Neural crest cell (in vitro differentiated cells): Measurements from ENCODE around the gene JARID2. TPM values are rescaled to one million over a fixed set of nuclear protein-coding genes. Genes with fewer than 3 reads are reported as not detected.

Experiments used
- DNase-seq: peaks from one replicate; pipeline ENCODE4 v3.0.0; 2021; ENCODE audit warnings: low read depth, mixed read lengths, low spot score
- H3K27ac Mint-ChIP-seq: one replicate; pipeline ENCODE4 v1.8.0; 2021; ENCODE audit warnings: mild to moderate bottlenecking, mixed read lengths; ENCODE audit not compliant: unreplicated experiment
- H3K27me3 Mint-ChIP-seq: 2 replicates; pipeline ENCODE4 v1.8.0; 2021; ENCODE audit warnings: low read depth, mild to moderate bottlenecking, mixed read lengths
- H3K36me3 Mint-ChIP-seq: 2 replicates; pipeline ENCODE4 v1.8.0; 2021; ENCODE audit warnings: low read depth, mild to moderate bottlenecking, mixed read lengths
- H3K4me1 Mint-ChIP-seq: 2 replicates; pipeline ENCODE4 v1.8.0; 2021; ENCODE audit warnings: mixed read lengths
- H3K4me3 Mint-ChIP-seq: one replicate; pipeline ENCODE4 v1.8.0; 2021; ENCODE audit warnings: mild to moderate bottlenecking, mixed read lengths
- H3K9me3 Mint-ChIP-seq: 2 replicates; pipeline ENCODE4 v1.8.0; 2021; ENCODE audit warnings: mixed read lengths
- CTCF ChIP-seq: fragments of 200-600 bp; sonication (generic); conservative IDR thresholded peaks from 2 replicates; pipeline ENCODE4 v1.5.0; 2021; ENCODE audit warnings: antibody characterized with exemption, mild to moderate bottlenecking
- total RNA-seq: library from RNA; stranded (reverse); gene quantifications from 2 replicates; pipeline ENCODE4 v1.2.1, GENCODE V29; 2021

Gene JARID2
- total RNA-seq, 1 donor from 2014 or later: 33.9 TPM

GRCh38 chr6:15400572-15401004, 154.7 kb downstream of the JARID2 start:
- peak; percentile 57 for DNase-seq
- H3K27me3 Mint-ChIP-seq: no peaks in the 10 kb centered on the region
- H3K4me3 Mint-ChIP-seq: peak overlapping the region; percentile 82
- no peaks in the 10 kb centered on the region for H3K36me3 Mint-ChIP-seq
- H3K9me3 Mint-ChIP-seq: no peaks in the 10 kb centered on the region
- TF ChIP-seq CTCF: no peak
- H3K4me1 Mint-ChIP-seq: peaks cover 67% of the 10 kb centered on the region
- H3K27ac Mint-ChIP-seq: peak overlapping the region; percentile 58

- no peaks in the 10 kb centered on the region for H3K9me3 Mint-ChIP-seq
- no peak for TF ChIP-seq CTCF
- H3K4me1 Mint-ChIP-seq: peaks cover 73% of the 10 kb centered on the region
- H3K27ac Mint-ChIP-seq: peak overlapping the region; percentile 90
- DNase-seq: no peak
- no peaks in the 10 kb centered on the region for H3K36me3 Mint-ChIP-seq
- H3K4me3 Mint-ChIP-seq: peak overlapping the region; percentile 82
- no peaks in the 10 kb centered on the region for H3K27me3 Mint-ChIP-seq
Observed at GRCh38 chr6:15401120-15401519, 155.3 kb downstream of the JARID2 start.

- peak overlapping the region; percentile 90 for H3K27ac Mint-ChIP-seq
- peaks cover 75% of the 10 kb centered on the region for H3K4me1 Mint-ChIP-seq
- H3K4me3 Mint-ChIP-seq: peak overlapping the region; percentile 47
- H3K36me3 Mint-ChIP-seq: no peaks in the 10 kb centered on the region
- no peaks in the 10 kb centered on the region for H3K27me3 Mint-ChIP-seq
- H3K9me3 Mint-ChIP-seq: no peaks in the 10 kb centered on the region
- no peak for DNase-seq
- no peak for TF ChIP-seq CTCF
Observed at GRCh38 chr6:15401769-15402250, 155.9 kb downstream of the JARID2 start.

GRCh38 chr6:15402406-15403045, 156.7 kb downstream of the JARID2 start:
- TF ChIP-seq CTCF: no peak
- Mint-ChIP-seq H3K4me3 (peak overlapping the region; percentile 66), H3K36me3 (no peaks in the 10 kb centered on the region), H3K27ac (peak overlapping the region; percentile 90), H3K27me3 (no peaks in the 10 kb centered on the region), H3K9me3 (no peaks in the 10 kb centered on the region), H3K4me1 (peaks cover 77% of the 10 kb centered on the region)
- no peak for DNase-seq

GRCh38 chr6:15403094-15403755, 157.4 kb downstream of the JARID2 start:
- Mint-ChIP-seq H3K9me3 (no peaks in the 10 kb centered on the region), H3K4me3 (peak overlapping the region; percentile 66), H3K27me3 (no peaks in the 10 kb centered on the region), H3K4me1 (peaks cover 80% of the 10 kb centered on the region), H3K27ac (peak overlapping the region; percentile 90), H3K36me3 (no peaks in the 10 kb centered on the region)
- DNase-seq: no peak
- no peak for TF ChIP-seq CTCF
